GM21786 (cell line): Measurements from ENCODE around the gene MTSS2.
A peak's percentile ranks its signal among the peaks of the same experiment; 100 is the strongest.
"Not testable (repeated sequence)": the region's sequence is repeated elsewhere in the genome, so short reads cannot be mapped to it uniquely, and the experiment has no call there.

Experiments
- ATAC-seq: cut with Tn5 transposase; IDR thresholded peaks from one replicate; pipeline ENCODE4 v1.9.1; 2021; ENCODE audit not compliant: unreplicated experiment

Gene MTSS2

DNA sequence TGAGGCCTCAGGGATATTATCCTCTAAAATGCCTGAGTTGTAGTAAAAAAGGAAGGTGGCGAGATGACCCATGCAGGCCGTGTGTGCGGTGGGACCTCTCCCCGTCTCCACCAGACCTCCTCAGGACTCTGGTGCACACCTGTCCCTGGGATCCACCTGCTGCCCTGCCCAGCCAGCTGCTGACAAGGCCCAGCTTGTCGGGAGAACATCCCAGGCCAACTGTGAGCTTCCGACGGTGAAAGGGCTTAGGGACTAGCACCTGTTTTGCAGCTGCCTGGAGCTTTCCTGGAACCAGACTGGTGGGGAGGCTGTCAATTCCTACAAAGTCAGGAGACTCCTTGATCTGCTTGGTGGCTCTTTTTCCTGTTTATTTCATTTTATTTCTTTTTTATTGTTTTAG, 27.9 kb downstream of the MTSS2 start:
- ATAC-seq = no peak

DNA sequence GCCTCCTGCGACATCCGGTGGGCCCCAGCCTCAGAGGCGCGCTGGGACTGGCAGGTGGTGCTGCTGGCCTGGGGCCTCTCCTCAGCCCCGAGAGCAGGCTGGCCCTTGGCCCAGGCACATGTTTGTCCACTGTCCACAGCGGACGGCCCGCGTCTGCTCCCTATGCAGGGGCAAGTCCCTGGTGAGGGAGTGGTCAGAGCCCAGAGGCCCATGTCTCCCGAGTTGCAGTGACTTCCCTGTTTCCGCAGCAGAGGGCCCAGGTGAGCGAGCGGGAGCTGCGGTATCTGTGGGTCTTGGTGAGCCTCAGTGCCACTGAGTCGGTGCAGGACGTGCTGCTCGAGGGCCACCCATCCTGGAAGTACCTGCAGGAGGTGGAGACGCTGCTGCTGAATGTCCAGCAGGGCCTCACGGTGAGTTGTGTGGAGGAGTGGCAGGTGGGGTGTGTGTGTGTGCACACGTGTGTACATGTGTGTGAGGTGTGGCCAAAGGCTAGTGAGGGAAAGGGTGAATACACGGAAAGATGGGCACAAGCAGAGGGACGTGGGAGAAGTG, 29.1 kb downstream of the MTSS2 start:
- ATAC-seq = no peak

DNA sequence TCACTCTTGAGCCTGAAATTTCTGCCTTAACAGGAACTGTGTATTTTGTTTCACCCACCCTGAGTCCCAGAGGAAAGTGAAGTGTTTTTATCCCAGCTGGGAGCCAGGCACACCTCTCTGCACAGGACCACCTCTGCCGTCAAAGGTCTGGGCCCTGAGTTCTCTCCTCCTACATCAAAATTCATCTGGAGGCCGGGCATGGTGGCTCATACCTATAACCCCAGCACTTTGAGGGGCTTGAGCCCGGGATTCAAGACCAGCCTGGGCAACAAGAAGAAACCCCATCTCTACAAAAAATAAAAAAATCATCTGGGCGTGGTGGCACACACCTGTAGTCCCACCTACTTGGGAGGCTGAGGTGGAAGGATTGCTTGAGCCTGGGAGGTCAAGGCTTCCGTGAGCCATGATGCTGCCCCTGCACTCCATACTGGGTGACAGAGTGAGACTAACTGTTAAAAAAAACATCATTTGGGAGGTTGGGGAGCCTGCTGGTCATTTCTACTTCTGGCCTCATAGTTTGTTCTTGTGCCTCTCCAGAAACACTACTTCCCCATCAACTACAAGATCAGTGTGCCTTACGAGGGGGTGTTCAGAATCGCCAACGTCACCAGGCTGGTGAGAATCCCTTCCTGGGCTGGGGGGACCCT, 29.7 kb downstream of the MTSS2 start:
- ATAC-seq = no peak

DNA sequence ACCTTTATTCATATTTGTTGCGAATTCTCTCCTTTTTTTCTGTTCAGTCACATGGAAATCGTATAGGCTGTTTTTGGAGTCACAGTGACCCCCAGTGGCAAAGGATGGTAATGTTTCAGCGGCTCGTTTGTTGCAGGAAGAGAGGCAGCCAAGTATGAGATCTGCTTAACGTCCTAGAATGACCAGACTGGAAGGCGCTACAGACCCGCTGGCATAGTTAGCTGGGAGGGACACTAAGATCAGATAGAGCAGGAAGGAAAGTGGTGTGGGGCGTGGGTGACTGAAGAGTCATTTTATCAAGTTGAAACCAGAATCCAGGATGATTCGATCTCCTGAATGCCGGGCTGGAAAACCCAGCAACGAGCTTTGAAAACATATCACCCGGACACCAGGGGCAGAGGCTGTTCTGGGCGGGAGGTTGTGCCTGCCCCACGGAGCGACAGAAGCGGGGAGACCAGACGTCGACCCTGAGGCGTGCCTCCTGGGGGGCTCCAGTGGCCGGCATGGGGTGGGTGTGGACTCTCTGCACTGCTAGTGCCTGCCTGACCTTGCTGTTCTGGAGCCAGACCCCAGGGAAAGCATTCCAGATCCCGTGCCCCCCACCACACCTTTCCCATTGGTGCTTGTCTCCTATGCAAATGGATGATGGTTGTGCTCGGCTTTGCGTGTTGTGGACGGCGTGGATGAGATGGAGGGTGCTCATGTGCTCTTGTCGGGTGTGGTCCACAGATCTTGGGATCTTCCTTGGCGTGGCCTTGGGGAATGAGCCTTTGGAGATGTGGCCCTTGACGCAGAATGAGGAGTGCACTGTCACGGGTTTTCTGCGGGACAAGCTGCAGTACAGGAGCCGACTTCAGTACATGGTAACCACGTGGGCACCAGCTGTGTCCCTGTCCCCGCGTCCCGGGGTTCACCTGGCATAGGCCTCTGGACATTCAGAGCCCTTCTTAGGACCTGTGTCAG, 31.8 kb downstream of the MTSS2 start:
- peak; percentile 68 for ATAC-seq

DNA sequence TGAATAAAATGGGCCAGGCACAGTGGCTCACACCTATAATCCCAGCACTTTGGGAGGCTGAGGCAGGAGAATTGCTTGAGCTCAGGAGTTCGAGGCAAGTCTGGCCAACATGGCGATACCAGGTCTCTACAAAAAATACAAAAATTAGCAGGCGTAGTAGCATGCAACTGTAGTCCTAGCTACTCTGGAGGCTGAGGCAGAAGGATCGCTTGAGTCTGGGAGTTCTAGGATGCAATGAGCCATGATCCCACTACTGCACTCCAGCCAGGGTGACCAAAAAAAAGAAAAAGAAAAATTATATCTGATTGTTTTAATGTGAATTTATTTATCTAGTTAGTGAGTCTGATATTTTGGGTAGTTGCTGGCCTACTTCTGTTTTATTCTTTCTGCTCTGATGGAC, 32.4 kb downstream of the MTSS2 start:
- ATAC-seq = peak; percentile 12

DNA sequence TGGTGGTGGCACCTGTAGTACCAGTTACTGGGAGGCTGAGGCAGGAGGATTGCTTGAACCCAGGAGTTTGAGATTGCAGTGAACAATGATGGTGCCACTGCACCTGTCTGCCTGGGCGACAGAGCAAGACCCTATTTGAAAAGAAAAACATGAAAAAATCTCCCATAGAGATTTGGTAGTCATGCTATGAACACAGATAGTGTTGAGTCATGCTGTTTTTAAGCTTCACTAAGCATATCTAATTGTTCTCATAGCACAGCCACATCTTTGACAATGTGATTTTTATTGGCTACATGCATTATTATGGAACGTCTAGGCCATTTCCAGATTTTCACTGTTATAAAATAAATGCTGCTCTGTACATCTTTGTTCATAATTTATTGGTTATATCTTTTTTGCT, 33.5 kb downstream of the MTSS2 start:
- no peak for ATAC-seq

DNA sequence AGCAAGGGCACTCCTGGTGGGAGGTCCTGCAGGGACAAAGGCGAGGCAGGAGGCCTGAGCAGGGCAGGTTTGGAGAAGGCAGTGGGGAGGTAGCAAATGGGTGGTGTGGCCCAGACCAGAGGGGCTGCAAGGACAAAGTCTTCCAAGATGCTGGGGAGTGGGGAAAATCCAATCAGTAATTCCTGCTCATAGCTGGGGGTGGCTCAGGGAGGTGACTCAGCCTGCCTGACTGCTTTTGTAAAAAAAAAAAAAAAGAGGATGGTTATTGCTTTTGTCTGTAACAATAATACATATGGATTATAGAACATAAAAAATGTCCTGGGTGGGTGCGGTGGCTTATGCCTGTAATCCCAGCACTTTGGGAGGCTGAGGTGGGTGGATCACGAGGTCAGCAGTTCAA, 34.3 kb downstream of the MTSS2 start:
- ATAC-seq = no peak

DNA sequence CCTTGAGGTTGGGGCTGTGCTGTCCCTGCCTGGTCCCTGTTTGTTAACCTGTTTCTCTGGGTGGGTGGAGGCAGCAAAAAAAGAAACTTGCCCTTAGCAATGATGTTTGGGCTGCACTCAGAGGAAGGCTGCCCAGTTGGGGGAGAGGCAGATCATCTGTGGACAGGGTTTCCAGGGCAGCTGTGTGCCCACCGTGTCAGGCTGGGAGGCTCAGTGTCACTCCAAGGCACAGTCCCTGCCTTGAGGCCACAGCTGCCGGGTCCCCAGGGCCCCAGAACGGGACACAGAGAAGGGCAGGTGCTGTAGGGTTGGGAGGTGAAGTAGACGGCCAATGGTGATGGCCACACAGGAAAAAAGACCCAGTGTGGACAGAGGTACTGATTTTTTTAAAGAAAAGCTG, 35.6 kb downstream of the MTSS2 start:
- ATAC-seq = no peak

DNA sequence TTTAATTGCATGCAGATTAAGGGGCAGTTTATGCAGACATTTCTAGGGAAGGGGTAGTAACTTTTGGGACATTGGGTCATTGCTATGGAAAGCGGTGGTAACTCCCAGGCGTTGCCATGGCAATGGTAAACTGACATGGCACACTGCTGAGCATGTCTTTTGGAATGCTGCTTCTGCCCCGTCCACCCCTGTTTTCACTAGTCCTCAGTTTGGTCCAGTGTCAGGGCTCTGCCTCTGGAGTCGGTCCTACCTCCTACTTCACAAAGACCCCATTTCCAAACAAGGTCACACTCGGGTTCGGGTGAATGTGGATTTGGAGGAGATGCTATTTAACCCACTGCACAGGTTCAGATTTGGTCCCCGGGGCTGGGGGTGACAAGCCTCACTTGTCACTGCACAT, 36.6 kb downstream of the MTSS2 start:
- no peak for ATAC-seq

DNA sequence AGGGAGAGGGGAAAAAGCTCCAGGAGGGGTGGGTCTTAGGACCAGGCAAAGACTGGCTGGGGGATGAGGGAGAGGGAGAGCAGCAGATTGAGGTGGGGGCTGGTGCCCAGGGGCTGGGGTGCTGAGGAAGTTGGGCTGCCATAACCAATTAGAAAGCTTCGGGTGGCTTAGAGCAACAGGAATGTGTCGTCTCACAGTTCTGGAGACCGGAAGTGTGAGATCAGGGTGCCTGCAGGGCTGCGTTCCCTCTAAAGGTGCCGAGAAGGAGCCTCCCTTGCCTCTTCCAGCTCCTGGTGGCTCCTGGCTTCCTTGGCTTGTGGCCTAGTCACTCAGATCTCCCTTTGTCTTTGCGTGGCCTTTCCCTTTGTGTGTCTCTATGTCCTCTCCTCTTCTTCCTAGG, 37.2 kb downstream of the MTSS2 start:
- no peak for ATAC-seq

DNA sequence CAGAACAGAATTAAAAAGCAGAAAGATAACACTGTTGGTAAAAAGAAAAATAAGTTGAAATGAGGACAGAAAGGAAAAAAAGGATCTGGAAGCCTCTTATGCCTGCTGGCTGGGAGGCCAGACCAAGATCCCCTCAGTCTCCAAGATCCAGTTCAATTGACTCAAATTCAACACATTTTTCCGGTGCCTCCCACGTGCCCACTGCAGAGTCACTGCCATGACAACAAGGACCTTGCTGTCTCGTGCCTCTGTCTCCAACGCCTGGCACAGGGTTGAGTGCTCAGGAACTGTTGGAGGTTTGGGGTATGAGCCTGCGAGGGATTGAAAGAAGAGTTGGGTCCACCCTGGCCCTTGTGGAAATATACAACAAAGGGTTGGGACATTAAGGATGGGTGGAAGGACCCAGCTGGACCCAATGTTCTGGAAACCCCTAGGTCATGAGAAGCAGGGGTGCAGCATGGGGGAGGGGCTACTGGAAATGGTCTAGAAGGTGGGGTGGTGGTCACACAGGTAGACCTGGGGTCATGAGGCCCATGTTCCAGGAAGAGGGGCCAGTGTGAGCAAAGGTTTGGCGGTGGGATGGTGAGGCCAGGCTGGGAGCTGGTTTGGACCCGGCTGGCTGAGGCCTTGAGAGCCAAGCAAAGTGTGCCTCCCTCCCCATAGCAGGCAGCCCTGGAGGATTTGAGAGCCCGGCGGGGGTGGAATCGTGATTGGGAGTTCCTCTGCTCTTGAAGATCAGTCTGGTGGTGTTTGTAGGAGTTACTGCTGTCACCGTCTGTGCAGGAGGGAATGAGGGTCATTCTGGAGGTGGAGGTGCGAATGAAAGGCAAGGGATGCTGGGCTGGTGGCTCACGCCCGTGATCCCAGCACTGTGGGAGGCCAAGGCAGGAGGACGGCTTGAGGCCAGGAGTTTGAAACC, 38.2 kb downstream of the MTSS2 start:
- no peak for ATAC-seq

DNA sequence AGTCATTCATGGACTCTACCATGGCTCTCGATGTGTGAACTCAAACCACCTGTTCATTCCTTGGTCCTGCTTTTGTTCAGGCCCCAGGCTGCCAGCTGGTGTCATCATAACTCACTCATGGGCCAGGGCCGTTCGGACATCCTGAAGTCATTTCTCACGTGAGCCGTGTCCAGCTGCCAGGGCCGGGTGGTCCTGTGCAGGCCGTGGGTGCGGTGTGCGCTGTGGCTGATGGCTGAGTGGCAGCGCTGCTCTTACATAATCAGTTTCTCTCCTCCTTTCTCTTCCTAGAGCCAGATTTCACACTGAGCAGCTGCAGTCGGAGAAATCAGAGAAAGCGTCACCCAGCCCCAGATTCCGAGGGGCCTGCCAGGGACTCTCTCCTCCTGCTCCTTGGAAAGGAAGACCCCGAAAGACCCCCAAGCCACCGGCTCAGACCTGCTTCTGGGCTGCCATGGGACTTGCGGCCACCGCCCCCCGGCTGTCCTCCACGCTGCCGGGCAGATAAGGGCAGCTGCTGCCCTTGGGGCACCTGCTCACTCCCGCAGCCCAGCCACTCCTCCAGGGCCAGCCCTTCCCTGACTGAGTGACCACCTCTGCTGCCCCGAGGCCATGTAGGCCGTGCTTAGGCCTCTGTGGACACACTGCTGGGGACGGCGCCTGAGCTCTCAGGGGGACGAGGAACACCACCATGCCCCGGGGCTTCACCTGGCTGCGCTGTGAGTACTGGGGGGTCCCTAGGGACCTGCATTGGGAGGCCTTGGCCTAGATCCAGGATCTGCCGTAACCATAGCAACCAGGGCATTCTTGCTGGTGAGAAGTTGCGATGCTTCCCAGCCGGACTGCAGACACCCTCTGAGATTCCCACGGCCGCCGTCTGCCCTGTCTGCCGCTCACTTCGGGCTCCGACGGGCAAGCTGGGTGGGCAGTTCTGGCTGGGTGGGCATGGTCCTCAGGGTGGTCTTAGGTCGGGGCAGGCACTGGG, 39.3 kb downstream of the MTSS2 start, which contains the start of gene IL34:
TSS of gene IL34 (plus strand) at position 300 of the 982 bp plus-strand sequence. CDS start at position 689, 389 bp downstream.
- no peak for ATAC-seq

DNA sequence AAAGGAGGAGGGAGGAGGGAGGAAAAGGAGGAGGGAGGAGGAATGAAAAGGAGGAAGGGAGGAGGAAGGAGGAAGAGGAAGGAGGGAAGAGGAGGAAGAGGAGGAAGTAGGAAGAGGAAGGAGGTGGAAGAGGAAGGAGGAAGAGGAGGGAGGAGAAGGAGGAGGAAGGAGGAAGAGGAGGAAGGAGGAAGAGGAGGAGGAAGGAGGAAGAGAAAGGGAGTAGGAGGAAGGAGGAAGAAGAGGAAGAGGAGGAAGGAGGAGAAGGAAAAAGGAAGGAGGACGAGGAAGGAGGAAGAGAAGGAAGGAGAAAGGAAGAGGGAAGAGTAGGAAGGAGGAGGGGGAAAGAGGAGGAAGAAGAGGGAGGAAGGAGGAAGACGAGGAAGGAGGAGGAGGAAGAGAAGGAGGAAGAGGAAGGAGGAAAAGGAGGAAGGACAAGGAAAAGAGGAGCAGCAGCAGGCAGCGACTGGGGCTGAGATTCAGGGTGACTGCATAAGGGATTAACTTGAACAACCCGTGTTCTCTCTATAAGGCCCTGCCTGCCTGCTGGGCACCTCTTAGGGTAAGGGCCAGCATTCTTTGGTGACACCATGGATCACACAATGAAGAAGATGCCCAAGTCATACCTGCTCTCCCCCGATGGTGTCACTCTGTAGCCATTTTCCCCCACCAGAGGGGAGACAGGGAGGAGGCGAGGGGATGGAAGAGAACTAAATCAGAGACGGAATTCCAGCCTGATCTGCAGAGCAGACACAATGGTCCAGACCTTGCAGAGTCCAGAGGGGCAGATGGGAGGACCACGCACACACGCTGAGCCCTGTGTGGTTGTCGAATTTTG, 40.9 kb downstream of the MTSS2 start:
- ATAC-seq = no peak

DNA sequence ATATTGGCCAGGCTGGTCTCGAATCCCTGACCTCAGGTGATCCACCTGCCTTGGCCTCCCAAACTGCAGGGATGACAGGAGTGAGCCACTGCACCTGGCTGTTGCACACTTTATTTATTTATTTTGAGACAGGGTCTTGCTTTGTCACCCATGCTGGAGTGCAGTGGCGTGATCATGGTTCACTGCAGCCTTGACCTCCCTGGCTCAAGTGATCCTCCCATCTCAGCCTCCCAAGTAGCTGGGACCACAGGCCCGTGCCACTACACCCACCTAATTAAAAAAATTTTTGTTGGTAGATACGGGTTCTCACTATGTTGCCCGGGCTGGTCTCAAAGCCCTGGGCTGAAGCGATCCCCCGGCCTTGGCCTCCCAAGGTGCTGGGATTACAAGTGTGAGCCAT, 42.6 kb downstream of the MTSS2 start:
- ATAC-seq = not testable (repeated sequence)

DNA sequence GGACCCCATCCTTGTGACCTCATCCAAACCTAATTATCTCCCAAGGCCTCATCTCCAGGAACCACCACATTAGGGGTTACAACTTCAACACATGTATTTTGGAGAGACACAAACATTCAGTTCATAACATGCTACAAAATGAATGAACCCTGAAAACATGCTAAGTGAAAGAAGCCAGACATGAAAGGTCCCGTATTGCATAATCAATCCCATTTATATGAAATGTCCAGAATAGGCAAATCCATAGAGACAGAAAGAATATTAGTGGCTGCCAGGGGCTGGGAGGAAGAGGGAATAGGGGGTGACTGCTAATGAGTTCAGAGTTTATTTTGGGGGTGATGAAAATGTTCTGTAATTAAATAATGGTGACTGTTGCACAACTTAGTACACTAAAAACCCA, 43.2 kb downstream of the MTSS2 start:
- no peak for ATAC-seq

DNA sequence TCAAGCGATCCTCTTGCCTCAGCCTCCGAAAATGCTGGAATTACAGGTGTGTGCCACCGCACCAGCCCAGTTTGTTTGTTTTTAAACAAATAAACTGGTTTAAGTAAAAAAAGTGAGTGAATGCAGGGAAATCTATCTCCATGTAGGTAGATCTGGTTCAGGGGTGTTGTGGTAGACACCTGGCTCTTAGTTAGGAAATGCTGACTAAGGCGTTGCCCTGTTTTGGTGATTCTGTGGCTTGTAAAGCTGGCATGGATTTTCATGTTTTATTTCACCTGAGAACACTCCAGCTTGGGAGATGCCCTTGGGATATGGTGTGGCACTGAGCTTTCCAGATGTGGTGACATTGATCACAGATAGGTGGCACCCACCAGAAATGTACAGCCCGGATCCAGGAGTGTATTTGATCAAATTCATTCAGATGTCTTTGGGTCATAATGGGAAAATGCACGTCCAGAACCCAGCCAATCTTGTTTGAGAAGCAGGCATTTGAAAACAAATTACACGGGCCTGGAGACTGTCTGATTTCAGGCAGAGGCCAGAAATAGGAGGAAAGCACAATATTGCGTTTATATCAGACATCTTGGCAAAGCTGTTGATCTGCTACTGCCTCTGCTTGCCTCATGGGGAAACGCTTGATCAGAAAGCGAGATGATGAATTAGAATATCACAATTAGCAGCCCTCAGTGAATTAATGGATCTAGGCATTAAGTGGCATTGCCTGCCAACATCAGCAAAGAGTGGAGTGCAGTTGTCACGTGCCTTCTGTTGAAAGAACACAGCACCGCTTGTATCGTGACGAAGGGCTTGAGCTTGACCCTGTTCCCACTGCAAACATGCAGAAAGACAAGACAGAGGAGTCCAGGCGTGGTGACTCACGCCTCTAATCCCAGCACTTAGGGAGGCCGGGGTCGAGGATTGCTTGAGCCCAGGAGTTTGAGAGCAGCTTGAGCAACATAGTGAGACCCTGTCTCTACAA, 46.8 kb downstream of the MTSS2 start:
- ATAC-seq = no peak
